HEK293 (cell line): Measurements from ENCODE around the gene KRTAP4-7.

Experiments used
- REST ChIP-seq: fragments of 450-650 bp; formaldehyde crosslinking; IDR thresholded peaks from 2 replicates; pipeline ENCODE4 v1.5.1; 2016; ENCODE audit warnings: missing biosample characterization, missing genetic modification characterization
- ZNF423 ChIP-seq: fragments of 450-650 bp; formaldehyde crosslinking; IDR thresholded peaks from 2 replicates; pipeline ENCODE4 v1.5.1; 2016; ENCODE audit warnings: missing biosample characterization, missing genetic modification characterization
- ZNF660 ChIP-seq: fragments of 450-650 bp; IDR thresholded peaks from 2 replicates; pipeline ENCODE4 v1.5.1; 2018; ENCODE audit warnings: missing biosample characterization, mild to moderate bottlenecking, missing genetic modification characterization
- TF ChIP-seq, protein P1 (sequence below): fragments of 450-650 bp; formaldehyde crosslinking; IDR thresholded peaks from 2 replicates; pipeline ENCODE4 v1.5.1; 2016; ENCODE audit warnings: missing biosample characterization, missing genetic modification characterization

- TF ChIP-seq, protein P1, sequence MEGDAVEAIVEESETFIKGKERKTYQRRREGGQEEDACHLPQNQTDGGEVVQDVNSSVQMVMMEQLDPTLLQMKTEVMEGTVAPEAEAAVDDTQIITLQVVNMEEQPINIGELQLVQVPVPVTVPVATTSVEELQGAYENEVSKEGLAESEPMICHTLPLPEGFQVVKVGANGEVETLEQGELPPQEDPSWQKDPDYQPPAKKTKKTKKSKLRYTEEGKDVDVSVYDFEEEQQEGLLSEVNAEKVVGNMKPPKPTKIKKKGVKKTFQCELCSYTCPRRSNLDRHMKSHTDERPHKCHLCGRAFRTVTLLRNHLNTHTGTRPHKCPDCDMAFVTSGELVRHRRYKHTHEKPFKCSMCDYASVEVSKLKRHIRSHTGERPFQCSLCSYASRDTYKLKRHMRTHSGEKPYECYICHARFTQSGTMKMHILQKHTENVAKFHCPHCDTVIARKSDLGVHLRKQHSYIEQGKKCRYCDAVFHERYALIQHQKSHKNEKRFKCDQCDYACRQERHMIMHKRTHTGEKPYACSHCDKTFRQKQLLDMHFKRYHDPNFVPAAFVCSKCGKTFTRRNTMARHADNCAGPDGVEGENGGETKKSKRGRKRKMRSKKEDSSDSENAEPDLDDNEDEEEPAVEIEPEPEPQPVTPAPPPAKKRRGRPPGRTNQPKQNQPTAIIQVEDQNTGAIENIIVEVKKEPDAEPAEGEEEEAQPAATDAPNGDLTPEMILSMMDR (tag by site-specific recombination) = no peak
- TF ChIP-seq ZNF660 (tag by site-specific recombination) = no peak
- TF ChIP-seq ZNF423 (tag by site-specific recombination) = no peak
- no peak for TF ChIP-seq REST (tag by site-specific recombination)
These were observed 34.8 kb downstream of the KRTAP4-7 start for GRCh38 chr17:41118721-41119120.
